HG02571 (cell line): ENCODE data around the gene PANX1.
"Not testable (repeated sequence)": the region's sequence is repeated elsewhere in the genome, so short reads cannot be mapped to it uniquely, and the experiment has no call there.

Experiments
- ATAC-seq: cut with Tn5 transposase; IDR thresholded peaks from one replicate; pipeline ENCODE4 v1.9.1; 2021; ENCODE audit warnings: mild to moderate bottlenecking, moderate library complexity; ENCODE audit not compliant: unreplicated experiment

PANX1 gene

GRCh38 chr11:94128746-94129511, at the start of gene PANX1:
Gene PANX1, plus strand, starts transcription at chr11:94128841. Its CDS starts 472 bp downstream, at chr11:94129313.
- ATAC-seq: peak; percentile 89

GRCh38 chr11:94084164-94084563, 44.5 kb upstream of the PANX1 start:
- ATAC-seq: no peak

GRCh38 chr11:94088906-94089305, 39.7 kb upstream of the PANX1 start:
- no peak for ATAC-seq

- ATAC-seq: no peak
These were observed 39.3 kb upstream of the PANX1 start for GRCh38 chr11:94089341-94089740.

GRCh38 chr11:94090401-94090800, 38.2 kb upstream of the PANX1 start:
- ATAC-seq: no peak

- no peak for ATAC-seq
These were observed 37.5 kb upstream of the PANX1 start for GRCh38 chr11:94091091-94091490.

GRCh38 chr11:94100253-94100652, 28.4 kb upstream of the PANX1 start:
- no peak for ATAC-seq

- no peak for ATAC-seq
These were observed 25.2 kb upstream of the PANX1 start for GRCh38 chr11:94103471-94103870.

GRCh38 chr11:94104734-94105133, 23.9 kb upstream of the PANX1 start:
- no peak for ATAC-seq

GRCh38 chr11:94106716-94107115, 21.9 kb upstream of the PANX1 start:
- ATAC-seq: no peak

GRCh38 chr11:94107363-94107762, 21.3 kb upstream of the PANX1 start:
- no peak for ATAC-seq

GRCh38 chr11:94111241-94111640, 17.4 kb upstream of the PANX1 start:
- no peak for ATAC-seq

GRCh38 chr11:94111660-94112059, 17.0 kb upstream of the PANX1 start:
- ATAC-seq: no peak

- no peak for ATAC-seq
These were observed 16.3 kb upstream of the PANX1 start for GRCh38 chr11:94112206-94112953.

- ATAC-seq: no peak
These were observed 11.5 kb upstream of the PANX1 start for GRCh38 chr11:94117197-94117574.

- ATAC-seq: no peak
These were observed 10.8 kb upstream of the PANX1 start for GRCh38 chr11:94117871-94118270.

- ATAC-seq: not testable (repeated sequence)
These were observed 9.0 kb upstream of the PANX1 start for GRCh38 chr11:94119676-94120075.

- not testable (repeated sequence) for ATAC-seq
These were observed 8.1 kb upstream of the PANX1 start for GRCh38 chr11:94120516-94120915.

- ATAC-seq: no peak
These were observed 7.7 kb upstream of the PANX1 start for GRCh38 chr11:94120946-94121345.

GRCh38 chr11:94125407-94126115, 3.1 kb upstream of the PANX1 start:
- no peak for ATAC-seq

GRCh38 chr11:94127638-94128037, 1.0 kb upstream of the PANX1 start:
- ATAC-seq: no peak

GRCh38 chr11:94128291-94128745, 323 bp upstream of the PANX1 start:
- peak; percentile 14 for ATAC-seq
